HG02981 (cell line): Measurements from ENCODE around the gene AKAP13.

ENCODE experiments used
- ATAC-seq: cut with Tn5 transposase; IDR thresholded peaks from one replicate; pipeline ENCODE4 v1.9.1; 2021; ENCODE audit warnings: mild to moderate bottlenecking, moderate library complexity; ENCODE audit not compliant: unreplicated experiment

AKAP13 gene

GRCh38 chr15:85761635-85762034 is 381.2 kb downstream of the AKAP13 start:
- no peak for ATAC-seq

DNA sequence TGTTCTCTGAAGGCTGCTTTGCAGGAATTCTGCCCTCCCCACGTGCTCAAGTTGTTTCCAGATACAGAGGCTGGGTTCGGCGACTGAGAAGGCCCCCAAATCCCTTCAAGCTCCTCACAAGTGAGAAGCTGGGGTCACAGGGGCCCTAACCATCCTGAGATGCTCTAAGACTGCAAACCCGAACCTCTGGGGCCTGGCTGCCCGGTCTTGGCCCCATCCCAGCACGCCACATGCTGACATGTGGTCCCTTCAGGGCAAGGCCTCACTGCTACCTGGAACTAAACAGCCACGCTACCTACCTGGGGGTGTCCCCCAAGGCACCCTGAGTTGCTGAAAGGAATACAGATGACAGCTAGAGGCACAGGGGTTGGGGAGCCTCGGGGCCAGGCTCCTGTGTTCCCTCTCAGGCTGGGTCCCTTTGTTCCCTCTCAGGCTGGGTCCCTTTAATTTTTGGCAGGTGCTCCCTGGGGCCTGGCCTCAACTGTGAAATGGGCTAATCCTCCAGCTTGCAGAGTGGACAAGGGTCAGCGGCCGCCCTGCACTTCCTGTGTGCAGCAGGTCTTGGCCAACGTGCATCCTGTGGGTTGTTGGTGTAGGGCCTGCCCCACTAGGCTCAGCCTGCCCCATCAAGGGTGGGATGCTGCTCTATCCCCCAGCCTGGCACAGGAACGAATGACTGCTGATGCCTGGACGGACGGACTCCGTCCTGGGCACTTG is 381.8 kb downstream of the AKAP13 start:
- no peak for ATAC-seq

- ATAC-seq: no peak
Observed at GRCh38 chr15:85762756-85763127, 382.3 kb downstream of the AKAP13 start.

DNA sequence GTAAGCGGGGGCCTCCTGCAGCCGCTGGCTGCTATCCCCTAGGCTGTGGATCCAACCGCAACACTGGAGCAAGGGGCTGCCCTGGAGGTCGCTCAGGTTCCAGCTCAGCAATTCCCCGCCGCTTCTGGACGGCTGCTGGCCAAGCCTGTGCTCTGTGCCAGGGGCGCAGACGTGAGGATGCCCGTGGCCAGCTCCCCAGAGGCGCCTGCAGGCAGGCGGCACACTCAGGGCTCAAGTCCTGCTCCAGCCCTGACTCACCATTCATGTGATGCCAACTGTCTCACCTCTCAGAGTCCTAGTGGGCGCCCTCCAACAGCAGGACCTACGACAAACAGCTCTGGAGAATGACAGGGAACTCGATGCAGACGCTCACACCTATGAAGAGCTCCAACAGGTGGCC is 382.8 kb downstream of the AKAP13 start:
- ATAC-seq: no peak

DNA sequence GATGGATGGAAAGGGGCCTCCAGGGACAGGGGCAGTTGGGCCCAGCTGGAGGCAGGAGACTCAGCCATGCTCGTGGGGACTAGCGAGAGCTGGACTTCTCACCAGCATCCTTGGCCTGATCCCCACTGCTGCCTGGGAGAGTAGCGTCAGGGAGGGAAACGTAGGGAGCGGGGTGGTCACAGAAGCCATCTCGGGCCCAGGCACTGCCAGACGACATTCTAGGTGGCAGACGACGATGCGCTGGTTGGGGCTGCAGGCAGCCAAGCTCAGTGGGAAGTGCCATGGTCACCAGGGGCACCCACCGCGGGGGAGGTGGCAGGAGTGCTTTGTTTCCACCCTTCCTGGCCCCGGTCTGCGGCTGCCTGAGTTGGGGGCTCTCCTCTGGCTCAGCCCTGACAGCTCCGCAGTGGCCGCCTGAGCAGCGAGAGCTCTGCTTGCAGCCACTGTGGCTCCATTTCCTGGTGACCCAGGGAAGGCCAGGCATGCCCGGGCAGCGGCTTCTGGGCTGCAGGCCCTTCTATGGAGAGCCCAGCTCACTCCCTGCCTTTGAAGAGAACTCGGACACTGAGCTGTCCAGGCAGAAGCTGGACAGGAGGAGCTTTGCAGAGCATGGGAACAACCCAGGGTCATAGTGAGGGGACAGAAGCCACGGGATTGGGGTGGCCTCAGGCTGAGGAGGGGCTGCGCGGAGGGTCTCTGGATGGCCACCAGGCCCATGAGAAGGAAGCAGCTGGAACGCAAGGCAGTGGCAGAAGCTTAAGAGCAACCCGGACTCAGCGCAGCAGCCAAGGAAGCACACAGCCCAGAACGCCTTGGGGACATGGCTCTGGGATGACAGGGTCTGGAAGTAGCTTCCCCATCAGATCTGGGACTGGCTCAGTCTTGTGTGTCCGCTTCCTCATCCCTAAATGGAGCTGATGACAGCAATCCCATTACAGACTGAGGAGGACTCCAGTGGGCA is 383.6 kb downstream of the AKAP13 start:
- ATAC-seq: no peak

DNA sequence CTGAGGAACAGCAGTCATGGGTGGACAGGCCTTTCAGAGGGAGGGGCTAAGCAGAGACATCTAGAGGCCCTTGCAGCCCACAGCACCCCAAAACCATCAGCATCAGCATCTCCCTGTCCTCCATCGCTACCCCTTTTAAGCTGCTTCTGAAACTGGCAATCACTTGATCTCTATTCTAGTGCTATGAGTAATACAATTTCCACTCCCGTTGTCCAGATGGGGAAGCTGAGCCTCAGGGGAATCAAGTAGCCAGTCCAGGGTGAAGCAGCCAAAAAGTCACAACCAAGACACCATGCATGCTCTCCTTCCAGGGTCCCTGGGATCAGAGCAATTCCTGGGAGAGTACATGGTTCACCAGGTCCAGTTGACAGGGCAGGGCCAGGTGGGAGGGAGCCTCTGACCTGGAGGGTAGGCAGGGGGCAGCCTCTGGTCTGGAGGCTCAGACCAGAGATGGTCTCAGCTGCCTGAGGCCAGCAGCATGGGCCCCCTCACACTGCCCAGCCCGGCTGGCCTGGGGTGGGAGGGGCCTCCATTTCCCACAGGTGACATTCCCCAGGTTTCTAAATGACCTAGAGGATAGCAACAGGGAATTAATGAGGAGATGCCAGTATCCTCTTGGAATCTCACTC is 384.4 kb downstream of the AKAP13 start:
- ATAC-seq: no peak

- no peak for ATAC-seq
Observed at GRCh38 chr15:85766001-85766831, 385.8 kb downstream of the AKAP13 start.

DNA sequence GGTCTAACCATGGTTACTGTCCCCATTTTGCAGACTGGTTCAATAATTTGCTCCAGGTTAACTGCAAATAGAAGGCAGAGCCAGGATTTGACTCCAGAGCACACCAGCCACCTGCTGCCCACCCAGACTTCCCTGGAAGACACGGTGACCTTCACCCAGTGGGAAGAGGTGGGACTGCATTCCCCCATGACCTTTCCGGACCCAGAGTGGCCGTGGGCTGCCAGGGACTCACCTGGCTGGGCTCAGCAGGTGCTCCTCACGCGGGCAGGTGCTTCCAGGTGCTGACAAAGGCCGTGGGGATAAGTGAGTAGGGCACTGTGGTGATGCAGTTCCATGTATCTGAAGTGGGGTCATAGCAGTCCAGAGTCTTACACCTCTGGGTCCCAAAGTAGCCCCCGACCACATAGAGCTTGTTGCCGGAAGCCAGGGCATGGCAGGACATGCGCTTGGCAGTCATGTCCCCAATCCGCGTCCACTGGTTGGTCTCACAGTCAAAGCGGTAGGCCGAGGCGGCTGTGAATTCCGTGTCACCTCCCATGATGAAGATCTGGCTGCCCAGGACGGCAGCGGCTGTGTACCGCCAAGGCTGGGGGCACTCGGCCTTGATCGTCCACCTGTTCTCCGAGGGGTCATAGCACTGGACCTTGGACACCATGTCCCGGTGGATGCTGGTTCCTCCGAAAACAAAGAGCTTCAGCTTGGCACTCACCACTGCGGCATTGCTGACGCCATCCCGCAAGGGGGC is 387.6 kb downstream of the AKAP13 start:
- no peak for ATAC-seq

DNA sequence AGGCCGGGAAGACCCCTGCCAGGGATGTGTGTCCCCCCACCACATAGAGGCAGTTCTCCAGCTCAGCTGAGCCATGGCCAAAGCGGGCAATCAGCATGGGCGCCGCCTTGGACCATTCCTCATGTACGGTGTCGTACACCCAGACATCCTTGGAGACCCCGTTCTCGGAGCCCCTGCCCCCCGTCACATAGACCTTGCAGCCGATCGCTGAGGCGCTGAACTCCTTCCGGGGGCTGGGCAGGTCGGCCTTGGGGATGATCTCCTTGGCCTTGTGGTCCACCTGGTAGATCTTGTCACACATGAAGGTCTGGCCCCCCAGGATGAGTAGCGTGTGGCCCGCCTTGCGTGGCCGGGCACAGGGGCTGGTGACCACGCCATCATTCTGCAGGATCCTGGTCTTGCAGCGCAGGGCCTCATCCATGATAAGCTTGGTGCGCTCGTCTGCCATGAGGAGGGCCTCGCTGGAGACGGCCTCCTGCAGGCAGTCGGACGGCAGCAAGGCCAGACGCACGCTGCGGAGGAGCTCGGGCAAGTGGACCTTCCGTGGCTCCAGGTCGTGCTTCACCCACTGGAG is 388.3 kb downstream of the AKAP13 start:
- no peak for ATAC-seq

- ATAC-seq: no peak
Observed at GRCh38 chr15:85769182-85769900, 388.9 kb downstream of the AKAP13 start.

DNA sequence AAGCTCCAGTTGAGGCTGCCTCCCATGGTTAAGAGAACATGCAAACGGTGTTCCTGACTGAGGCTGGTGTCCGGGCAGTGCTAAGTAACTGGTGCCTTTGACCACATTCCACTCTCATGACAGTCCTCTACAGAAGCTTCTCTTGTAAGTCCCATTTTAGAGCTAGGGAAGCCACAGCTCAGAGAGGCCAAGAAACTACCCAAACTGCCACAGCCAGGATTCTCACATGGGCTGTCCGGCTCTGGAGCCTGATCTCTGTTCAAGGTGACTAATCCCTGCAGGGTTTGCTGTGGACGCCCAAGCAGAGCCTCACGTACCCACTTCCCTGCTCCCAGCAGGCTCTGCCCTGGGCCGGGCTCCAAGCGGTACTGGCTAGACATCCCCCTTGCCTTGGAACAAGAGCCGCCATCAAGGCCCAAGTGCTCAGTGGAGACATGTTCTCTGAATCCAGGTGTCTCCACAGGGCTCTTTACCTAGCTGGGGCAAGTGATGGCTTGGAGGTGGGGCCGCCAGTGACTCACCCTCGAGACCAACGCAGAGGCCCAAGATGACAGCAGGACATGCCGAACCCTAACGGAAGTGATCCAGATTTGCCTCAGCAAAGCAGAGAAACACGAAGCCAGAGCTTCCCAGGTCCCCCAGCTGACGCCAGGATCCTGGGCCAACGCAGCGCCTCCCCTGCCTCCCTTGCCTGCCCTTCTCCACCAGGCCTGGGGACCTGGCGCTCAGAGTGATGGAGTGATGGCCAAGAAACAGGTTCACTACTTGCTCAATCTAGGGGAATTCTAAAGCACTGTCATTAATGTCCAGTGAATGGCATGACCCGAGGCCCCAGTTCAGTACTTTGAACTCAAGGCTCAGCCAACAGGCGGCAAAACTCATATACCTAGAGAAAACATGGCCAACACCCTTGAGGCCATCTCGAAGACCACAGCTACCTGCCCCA is 390.0 kb downstream of the AKAP13 start:
- no peak for ATAC-seq

DNA sequence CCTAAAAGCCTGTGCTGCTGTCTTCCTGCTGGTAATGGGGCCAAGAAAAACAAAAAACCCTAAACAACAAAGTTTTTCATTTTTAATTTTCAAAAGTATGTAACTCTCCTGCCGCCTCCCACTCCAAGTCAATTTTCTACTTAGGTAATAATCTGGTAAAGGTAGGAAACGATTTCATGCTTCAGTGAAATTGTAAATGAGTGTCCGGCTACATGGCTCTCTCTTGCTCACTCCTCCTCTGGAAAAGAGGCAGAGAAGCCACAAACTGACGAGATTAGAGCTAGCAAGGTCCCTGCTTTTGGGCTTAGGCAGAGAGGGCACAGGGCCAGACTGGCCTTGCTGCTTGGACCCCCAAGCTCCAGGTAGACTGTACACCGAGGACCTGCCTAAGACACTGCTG is 390.9 kb downstream of the AKAP13 start:
- no peak for ATAC-seq

DNA sequence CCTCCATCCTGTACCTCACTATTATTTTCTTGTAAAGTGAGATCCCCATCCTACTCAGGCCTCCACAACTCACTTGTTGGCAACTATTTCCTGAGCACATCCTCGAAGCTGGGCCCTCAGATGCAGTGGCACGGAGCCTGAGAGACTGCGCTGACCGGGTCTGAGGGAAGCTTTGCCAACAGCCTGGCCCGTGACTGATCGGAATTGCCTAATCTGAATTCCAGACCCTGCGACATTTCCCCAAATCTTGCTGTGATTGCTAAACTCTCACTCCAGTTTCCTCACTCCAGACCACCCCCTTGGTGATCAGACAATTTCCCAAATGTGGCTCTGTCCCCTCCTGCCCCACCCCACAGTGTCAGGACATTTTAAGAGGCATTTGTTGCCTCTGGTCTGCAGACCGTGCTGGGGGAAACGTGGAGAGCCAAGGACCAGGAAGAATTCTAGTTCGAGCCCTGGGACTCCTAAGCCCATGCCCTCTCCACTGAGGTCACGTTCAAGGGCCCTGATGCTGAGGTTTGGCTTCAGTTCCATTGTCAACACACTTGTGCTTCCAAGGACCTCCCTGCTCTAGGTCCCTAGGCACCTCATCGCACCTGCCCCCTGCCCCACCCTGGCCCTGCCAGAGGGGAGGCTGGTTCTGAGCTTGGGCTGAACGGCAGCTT is 391.5 kb downstream of the AKAP13 start:
- ATAC-seq: no peak

DNA sequence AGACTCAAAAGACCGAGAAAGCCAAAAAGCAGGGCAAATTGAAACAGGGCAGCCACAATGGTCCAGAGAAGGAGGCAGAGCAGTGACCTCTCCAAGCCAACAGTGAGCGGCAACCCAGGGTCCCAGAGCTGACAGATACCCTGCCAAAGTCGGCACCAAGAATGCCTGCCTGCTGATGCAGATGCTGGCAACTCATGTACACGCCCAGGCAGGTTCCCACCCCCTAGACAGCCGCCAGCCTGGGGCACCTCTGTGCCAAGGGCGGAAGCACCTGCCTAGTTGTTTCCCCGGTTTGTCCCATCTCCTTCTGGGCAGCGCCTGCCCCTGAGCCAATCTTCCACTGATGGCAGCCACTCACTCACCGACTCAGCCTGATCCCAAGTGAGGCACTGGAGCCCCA is 392.3 kb downstream of the AKAP13 start:
- ATAC-seq: no peak

DNA sequence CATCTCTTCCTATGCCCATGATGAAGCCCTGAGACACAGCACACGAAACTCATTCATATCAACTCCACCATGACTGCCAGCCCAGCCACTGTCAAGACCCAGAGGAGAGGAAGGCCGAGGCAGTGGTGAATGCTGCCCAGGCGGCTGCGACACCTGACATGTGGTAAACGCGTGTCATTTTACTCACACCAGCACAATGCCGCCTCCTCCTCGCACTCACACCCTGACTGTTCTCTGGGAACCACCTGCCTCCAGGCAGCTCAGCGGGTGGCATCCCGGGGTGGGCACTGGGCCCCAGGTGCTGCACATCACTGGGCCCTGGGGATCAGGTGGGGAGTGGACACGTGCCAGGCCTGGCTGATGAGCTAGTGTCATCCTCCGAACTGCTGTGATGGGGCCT is 392.8 kb downstream of the AKAP13 start:
- ATAC-seq: no peak

- no peak for ATAC-seq
Observed at GRCh38 chr15:85773970-85774369, 393.6 kb downstream of the AKAP13 start.

DNA sequence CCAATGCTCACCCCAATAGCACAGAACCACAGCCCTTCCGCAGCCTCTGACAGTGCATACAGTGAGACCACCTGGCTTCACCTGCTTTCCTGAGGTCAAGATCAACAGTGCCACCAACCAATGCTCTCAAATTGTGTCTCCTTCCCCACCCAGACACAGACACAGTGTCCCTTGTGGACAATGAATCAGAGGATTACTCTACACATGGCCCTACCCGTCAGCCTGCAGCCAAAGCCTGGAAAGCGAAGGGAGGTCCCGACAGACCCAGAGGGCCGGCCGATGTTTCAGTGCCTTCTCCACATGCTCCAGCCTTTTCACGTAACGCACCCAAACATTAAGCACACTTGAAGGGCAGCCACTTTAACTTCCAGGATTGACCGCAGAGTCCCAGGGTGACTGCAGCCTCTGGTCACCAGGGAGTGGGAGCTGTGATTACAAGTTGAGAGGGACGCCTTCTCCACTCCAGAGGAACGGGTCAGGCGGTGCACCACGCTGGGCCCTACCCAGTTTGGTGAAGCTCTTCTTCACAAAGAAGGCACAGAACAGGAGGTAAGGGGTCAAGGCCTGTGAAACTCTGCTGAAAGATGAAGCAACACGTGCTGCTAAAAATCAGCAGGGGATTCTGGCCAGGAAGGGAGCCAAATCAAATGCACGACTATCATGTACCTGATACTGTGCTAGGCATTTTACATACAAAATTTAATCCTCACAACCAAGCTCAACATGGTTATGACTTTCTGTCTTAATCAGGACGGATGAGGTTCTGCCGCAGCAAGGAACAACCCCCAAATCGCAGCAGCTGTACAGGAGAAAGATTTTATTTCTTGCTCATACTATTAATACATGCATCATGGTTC is 397.1 kb downstream of the AKAP13 start:
- ATAC-seq: no peak
